Peyer's patch (tissue), 4 donors: Measurements from ENCODE around the gene MYMK. TPM values are rescaled to one million over a fixed set of nuclear protein-coding genes. Genes with fewer than 3 reads are reported as not detected.

Experiments
- DNase-seq, 3 donors: peaks; one replicate each; pipeline ENCODE4 v3.0.0-alpha.2; 2017 to 2019
- H3K27ac ChIP-seq, 4 donors: fragments of 200-600 bp; sonication (generic); one replicate each; pipeline ENCODE4 v1.5.1; 2016 to 2019
- H3K27me3 ChIP-seq, 2 donors: fragments of 200-600 bp; sonication (generic); one replicate each; pipeline ENCODE4 v1.5.1; 2019
- H3K36me3 ChIP-seq, 3 donors: fragments of 200-600 bp; sonication (generic); one replicate each; pipeline ENCODE4 v1.5.1; 2016 to 2019
- H3K4me1 ChIP-seq, 4 donors: fragments of 200-600 bp; sonication (generic); one replicate each; pipeline ENCODE4 v1.5.1; 2016 to 2019
- H3K4me3 ChIP-seq, 4 donors: fragments of 200-600 bp; sonication (generic); 1 replicate in 3 of 4; 2 replicates in 1 of 4; pipeline ENCODE4 v1.5.1; 2016 to 2019; ENCODE audit warnings: mild to moderate bottlenecking in 1 of 4
- H3K9me3 ChIP-seq, 4 donors: fragments of 200-600 bp; sonication (generic); one replicate each; pipeline ENCODE4 v1.5.1; 2016 to 2019; ENCODE audit warnings: mild to moderate bottlenecking in 1 of 4
- POLR2A ChIP-seq, 2 donors: fragments of 450-650 bp; IDR thresholded peaks; one replicate each; pipeline ENCODE4 v1.5.1; 2017; ENCODE audit warnings: antibody characterized with exemption in 2 of 2, mild to moderate bottlenecking in 2 of 2, moderate library complexity in 2 of 2
- total RNA-seq, 4 donors: library from RNA; depleted of rRNA; stranded (reverse); fragments of >200 nt; gene quantifications; one replicate each; pipeline ENCODE4 v1.1.0, GENCODE V29; 2016
- TF ChIP-seq, protein P1 (sequence below), 6 experiments: fragments of 450-650 bp in 4 of 6; fragments of 200-600 bp in 2 of 6; sonication (generic) in 1 of 6; IDR thresholded peaks; one replicate each; pipeline ENCODE4 v1.5.1; 2017 to 2019; ENCODE audit warnings: antibody characterized with exemption in 6 of 6, mild to moderate bottlenecking in 3 of 6, moderate library complexity in 1 of 6

Gene MYMK
- total RNA-seq, 4 donors from 2014 or later: not detected

DNA sequence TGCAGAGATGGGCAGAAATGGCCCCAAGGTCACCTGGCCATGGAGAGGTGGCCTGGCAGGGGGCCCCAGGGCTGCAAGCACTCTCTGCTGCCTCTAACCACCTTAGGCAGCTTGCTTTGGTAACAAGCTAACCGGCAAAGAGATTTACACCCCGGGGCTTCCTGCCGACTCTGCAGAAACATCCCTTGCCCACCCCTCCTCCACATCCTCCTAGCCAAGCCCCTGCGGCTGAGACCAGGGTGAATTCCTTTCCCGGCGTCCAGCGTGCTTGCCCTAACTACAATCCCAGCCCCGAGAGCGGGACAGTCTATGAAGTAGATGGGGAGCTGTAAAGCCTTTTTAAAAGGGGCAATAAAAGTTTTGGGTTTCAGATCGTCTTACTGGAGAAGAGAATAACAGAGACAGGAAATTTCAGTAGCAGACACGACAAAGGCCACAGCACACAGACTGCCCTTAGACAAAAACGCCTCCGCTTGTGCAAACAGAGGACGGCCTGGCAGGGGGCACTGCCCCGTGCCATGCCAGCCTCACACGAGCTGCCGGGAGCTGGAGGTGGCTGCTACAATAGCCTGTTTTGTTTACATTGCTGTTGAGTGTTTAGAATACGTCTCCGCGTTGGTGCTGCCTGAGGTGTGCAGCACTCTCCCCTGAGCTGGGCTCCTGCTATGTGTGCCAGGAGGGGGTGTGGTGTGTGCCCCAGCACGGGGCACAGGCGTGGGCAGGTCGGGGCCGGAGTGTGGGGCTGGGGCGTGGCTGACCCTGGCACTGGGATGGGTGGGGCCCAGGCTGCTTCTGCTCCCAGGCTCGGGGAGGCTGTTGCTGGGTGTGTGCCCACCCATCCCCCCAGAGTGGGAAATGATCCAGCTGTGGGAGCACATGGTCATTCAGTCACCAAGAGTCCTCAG is 15.3 kb downstream of the MYMK start:
- H3K27me3 ChIP-seq: no peaks in the 10 kb centered on the region
- H3K4me3 ChIP-seq: no peak overlapping the region
- no peaks in the 10 kb centered on the region for H3K36me3 ChIP-seq
- peak overlapping the region in 1 of 4 donors; percentile 52 for H3K27ac ChIP-seq
- no peak for TF ChIP-seq POLR2A (IDR thresholded peaks at IDR 0.05)
- TF ChIP-seq, protein P1, sequence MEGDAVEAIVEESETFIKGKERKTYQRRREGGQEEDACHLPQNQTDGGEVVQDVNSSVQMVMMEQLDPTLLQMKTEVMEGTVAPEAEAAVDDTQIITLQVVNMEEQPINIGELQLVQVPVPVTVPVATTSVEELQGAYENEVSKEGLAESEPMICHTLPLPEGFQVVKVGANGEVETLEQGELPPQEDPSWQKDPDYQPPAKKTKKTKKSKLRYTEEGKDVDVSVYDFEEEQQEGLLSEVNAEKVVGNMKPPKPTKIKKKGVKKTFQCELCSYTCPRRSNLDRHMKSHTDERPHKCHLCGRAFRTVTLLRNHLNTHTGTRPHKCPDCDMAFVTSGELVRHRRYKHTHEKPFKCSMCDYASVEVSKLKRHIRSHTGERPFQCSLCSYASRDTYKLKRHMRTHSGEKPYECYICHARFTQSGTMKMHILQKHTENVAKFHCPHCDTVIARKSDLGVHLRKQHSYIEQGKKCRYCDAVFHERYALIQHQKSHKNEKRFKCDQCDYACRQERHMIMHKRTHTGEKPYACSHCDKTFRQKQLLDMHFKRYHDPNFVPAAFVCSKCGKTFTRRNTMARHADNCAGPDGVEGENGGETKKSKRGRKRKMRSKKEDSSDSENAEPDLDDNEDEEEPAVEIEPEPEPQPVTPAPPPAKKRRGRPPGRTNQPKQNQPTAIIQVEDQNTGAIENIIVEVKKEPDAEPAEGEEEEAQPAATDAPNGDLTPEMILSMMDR (IDR thresholded peaks at IDR 0.05): no peak
- peak in 2 of 3 donors; percentile 21 to 62 for DNase-seq
- H3K4me1 ChIP-seq: peaks cover 0 to 13% (median 5%) of the 10 kb centered on the region in 4 donors
- no peaks in the 10 kb centered on the region for H3K9me3 ChIP-seq

DNA sequence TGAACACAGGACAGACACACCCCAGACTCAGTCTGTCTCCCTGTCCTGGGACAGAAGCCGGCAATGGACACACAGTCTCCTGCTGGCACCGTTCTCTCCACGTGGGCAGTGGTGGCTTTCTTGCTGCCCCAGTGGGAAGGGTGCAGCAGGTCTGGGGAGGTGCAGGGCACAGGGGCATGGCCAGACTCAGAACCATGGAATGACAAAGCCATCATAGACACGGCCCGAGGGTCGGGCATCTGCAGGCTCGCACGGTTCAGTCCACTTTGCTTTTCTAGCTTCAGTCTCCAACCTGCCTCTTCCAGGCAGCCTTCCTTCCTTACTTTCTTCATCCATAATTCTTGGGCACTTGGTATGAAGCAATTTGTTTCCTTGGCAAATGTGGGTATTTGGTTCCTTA is 16.7 kb downstream of the MYMK start:
- Histone ChIP-seq H3K9me3 (no peaks in the 10 kb centered on the region), H3K4me1 (peaks cover 0 to 13% (median 5%) of the 10 kb centered on the region in 4 donors), H3K27ac (no peak overlapping the region), H3K27me3 (no peaks in the 10 kb centered on the region), H3K4me3 (no peak overlapping the region), H3K36me3 (no peaks in the 10 kb centered on the region)
- no peak for DNase-seq
- no peak for TF ChIP-seq POLR2A (IDR thresholded peaks at IDR 0.05)

DNA sequence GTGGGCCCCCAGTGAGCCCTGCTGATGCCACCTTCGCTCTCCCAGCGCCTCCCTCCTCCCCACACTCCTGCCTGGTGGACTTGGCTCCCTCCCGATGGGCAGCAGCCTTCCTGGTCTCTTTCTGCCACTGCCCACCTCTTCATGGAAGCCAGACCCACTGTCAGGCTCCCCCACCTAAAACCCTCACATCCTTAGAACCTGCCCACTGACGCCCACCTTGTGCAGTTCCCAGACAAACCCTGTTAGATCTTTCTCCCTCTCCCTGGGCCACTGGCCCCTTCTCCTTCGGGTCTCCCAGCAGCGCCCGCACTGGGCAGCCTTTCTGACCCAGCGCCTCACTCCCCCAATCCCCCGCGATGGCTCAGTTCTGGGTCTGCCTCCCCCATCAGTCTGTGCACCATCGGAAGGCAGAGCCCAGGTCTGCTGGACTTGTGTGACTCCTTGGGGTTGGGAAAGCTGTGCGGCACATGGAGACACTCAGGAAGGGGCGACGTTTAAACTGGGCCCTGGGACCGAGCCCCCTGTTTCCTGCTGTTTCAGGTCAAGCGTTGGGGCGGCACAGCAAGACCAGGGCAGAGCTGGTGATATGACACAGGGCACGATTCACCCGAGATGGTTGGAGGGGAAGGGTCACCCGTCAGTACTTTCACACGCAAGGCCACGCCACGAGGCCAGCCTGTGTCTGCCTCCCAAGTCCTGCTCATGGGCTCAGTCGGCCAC is 17.4 kb downstream of the MYMK start:
- peak overlapping the region in 2 of 4 donors; percentile 21 to 22 for H3K27ac ChIP-seq
- DNase-seq: no peak
- TF ChIP-seq, protein P1 (IDR thresholded peaks at IDR 0.05): no peak
- no peak for TF ChIP-seq POLR2A (IDR thresholded peaks at IDR 0.05)

DNA sequence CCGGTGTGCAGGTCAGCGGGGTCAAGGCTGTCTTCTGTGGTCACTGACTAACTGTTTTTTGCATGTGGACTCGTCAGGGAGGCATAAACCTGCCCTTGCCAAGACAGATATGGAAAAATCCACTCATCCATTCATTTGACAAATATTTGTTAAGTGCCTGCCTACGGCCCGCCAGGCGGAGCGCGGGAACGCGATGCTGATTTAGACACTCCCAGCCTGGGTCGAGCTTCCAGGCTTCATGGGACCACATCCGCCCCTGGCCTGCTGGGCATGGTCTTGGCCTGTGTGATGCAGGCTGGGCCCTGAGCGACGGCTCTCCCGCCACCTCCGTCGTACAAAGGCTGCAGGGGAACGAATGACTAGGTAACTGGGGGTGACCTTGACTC is 18.1 kb downstream of the MYMK start:
- DNase-seq: no peak
- no peaks in the 10 kb centered on the region for H3K36me3 ChIP-seq
- TF ChIP-seq, protein P1 (IDR thresholded peaks at IDR 0.05): no peak
- H3K4me3 ChIP-seq: no peak overlapping the region
- H3K27ac ChIP-seq: peak overlapping the region in 3 of 4 donors; percentile 21 to 38 (median 22)
- H3K9me3 ChIP-seq: peaks cover 0 to 2% (median 0%) of the 10 kb centered on the region in 4 donors
- no peaks in the 10 kb centered on the region for H3K27me3 ChIP-seq
- peaks cover 0 to 13% (median 5%) of the 10 kb centered on the region in 4 donors for H3K4me1 ChIP-seq

More for the DNA sequence above, 17.4 kb downstream of the MYMK start:
- Histone ChIP-seq H3K4me1 (peaks cover 0 to 13% (median 5%) of the 10 kb centered on the region in 4 donors), H3K4me3 (no peak overlapping the region), H3K27me3 (no peaks in the 10 kb centered on the region), H3K9me3 (no peaks in the 10 kb centered on the region), H3K36me3 (no peaks in the 10 kb centered on the region)

DNA sequence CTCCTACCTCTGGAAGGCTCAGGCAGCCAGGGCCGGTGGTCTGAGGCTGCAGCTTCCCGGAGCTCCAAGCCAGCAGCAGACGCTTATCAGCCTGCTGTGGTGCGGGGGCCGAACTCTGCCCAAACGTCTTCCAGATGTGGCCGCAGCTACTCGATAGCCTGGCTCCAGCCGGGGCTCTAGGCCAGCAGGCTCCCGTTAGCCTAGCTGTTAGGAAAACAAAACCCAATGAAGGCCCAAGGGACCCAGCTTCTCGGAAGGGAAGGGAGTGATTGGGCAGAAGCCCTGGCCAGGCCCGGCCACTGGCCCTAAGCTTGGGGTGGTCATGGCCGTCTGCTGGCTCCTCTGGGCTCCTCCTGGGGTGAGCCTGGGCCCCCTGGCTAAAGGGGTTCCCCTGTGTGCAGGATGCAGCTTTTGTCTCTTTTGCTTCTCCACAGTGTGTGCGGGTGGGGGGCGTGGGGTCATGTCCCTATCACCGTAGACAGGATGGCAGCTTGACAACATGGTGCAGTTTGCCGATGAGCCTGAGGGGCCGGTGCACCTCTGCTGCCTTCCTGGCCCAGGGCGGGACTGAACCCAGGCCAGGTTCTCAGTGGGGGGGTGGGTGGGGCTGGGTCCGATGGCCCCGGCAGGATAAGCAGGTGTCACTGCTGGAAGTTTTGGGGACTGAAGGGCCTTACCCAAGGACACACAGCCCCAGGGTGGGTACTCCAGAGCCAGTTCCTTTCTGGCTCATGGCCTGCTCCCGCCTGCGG is 18.7 kb downstream of the MYMK start:
- peak overlapping the region in 3 of 4 donors; percentile 22 to 38 (median 27) for H3K27ac ChIP-seq
- peaks cover 0 to 13% (median 5%) of the 10 kb centered on the region in 4 donors for H3K4me1 ChIP-seq
- DNase-seq: no peak
- no peak for TF ChIP-seq POLR2A (IDR thresholded peaks at IDR 0.05)
- TF ChIP-seq, protein P1 (IDR thresholded peaks at IDR 0.05): no peak
- H3K27me3 ChIP-seq: no peaks in the 10 kb centered on the region
- no peak overlapping the region for H3K4me3 ChIP-seq
- H3K36me3 ChIP-seq: no peaks in the 10 kb centered on the region
- peaks cover 0 to 5% (median 0%) of the 10 kb centered on the region in 4 donors for H3K9me3 ChIP-seq
